T-cell (primary cell): Measurements from ENCODE around the gene DUOX1. TPM values are rescaled to one million over a fixed set of nuclear protein-coding genes. Genes with fewer than 3 reads are reported as not detected.
A peak's percentile ranks its signal among the peaks of the same experiment; 100 is the strongest.

Experiments
- ATAC-seq, 4 experiments: fragments of 200-7000 bp in 3 of 4; fragments of 150-1000 bp in 1 of 4; cut with Tn5 transposase; replicated peaks in 1 of 4; 1 replicate in 3 of 4; 2 replicates in 1 of 4; pipeline ENCODE4 v1.10.0; 2021; ENCODE audit warnings: moderate library complexity in 3 of 4, mild to moderate bottlenecking in 2 of 4, moderate number of reproducible peaks in 1 of 4
- CTCF ChIA-PET, 2 donors: fragments of 300-600 bp; sonication (Branson Sonifier 250); formaldehyde crosslinking; loops; one replicate each; lab custom pipeline; 2022; ENCODE audit warnings: antibody characterized with exemption in 2 of 2; lab: Charles Lee
- POLR2A ChIA-PET, 2 donors: fragments of 300-600 bp; sonication (Branson Sonifier 250); formaldehyde crosslinking; loops; one replicate each; lab custom pipeline; 2022; ENCODE audit warnings: antibody characterized with exemption in 2 of 2; lab: Charles Lee
- DNase-seq, 35 experiments: peaks; one replicate each; pipeline versions ENCODE4 v3.0.0 to v3.0.0-alpha.2; 2013 to 2023
- H3K27ac ChIP-seq: one replicate; pipeline ENCODE4 v1.5.1; 2013; ENCODE audit warnings: low read length
- H3K27me3 ChIP-seq, 2 experiments: replicated peaks in 1 of 2; 1 replicate in 1 of 2; 2 replicates in 1 of 2; pipeline versions ENCODE4 v1.6.1 to v1.7.0; 2013; ENCODE audit warnings: low read length in 1 of 2, mixed read lengths in 1 of 2; ENCODE audit not compliant: control insufficient read depth in 2 of 2, insufficient read depth in 2 of 2; ENCODE audit errors: extremely low read depth in 1 of 2
- H3K36me3 ChIP-seq, 2 donors: 1 replicate in 1 of 2; 2 replicates in 1 of 2; pipeline versions ENCODE4 v1.6.1 to v1.7.0; 2013; ENCODE audit warnings: low read length in 1 of 2; ENCODE audit not compliant: control insufficient read depth in 2 of 2, insufficient read depth in 1 of 2; ENCODE audit errors: extremely low read depth in 1 of 2
- H3K4me1 ChIP-seq, 2 experiments: 1 replicate in 1 of 2; 2 replicates in 1 of 2; pipeline versions ENCODE4 v1.6.1 to v1.7.0; 2013; ENCODE audit warnings: low read length in 2 of 2, mixed read lengths in 1 of 2; ENCODE audit not compliant: insufficient read depth in 2 of 2, control insufficient read depth in 1 of 2; ENCODE audit errors: extremely low read depth in 1 of 2
- H3K4me3 ChIP-seq, 2 donors: 1 replicate in 1 of 2; 2 replicates in 1 of 2; pipeline versions ENCODE4 v1.5.1 to v1.7.0; 2013; ENCODE audit warnings: mild to moderate bottlenecking in 2 of 2, low read length in 1 of 2, moderate library complexity in 1 of 2; ENCODE audit not compliant: control insufficient read depth in 1 of 2; ENCODE audit errors: extremely low read depth in 1 of 2
- H3K9me3 ChIP-seq: 2 replicates; pipeline ENCODE4 v1.7.0; 2013
- H3K27ac Mint-ChIP-seq, 2 donors: one replicate each; pipeline ENCODE4 v1.8.0; 2020 to 2021; ENCODE audit warnings: mild to moderate bottlenecking in 2 of 2, mixed read lengths in 2 of 2
- H3K27me3 Mint-ChIP-seq, 2 donors: one replicate each; pipeline ENCODE4 v1.8.0; 2021 to 2022; ENCODE audit warnings: mixed read lengths in 2 of 2
- H3K36me3 Mint-ChIP-seq: one replicate; pipeline ENCODE4 v1.8.0; 2021; ENCODE audit warnings: mixed read lengths
- H3K4me1 Mint-ChIP-seq, 3 donors: one replicate each; pipeline ENCODE4 v1.8.0; 2020 to 2022; ENCODE audit warnings: mixed read lengths in 3 of 3, mild to moderate bottlenecking in 1 of 3
- H3K4me3 Mint-ChIP-seq, 3 donors: one replicate each; pipeline ENCODE4 v1.8.0; 2020 to 2022; ENCODE audit warnings: mild to moderate bottlenecking in 3 of 3, mixed read lengths in 3 of 3, moderate library complexity in 3 of 3
- H3K9me3 Mint-ChIP-seq, 3 donors: one replicate each; pipeline ENCODE4 v1.8.0; 2020 to 2022; ENCODE audit warnings: mixed read lengths in 3 of 3
- WGBS: methylation state at CpG from one replicate; pipeline ENCODE4 v1.1.5; 2013; ENCODE audit warnings: missing lambda C conversion rate; ENCODE audit not compliant: insufficient coverage; 5-methylcytosine and 5-hydroxymethylcytosine counted together
- total RNA-seq, 35 experiments: library from RNA in 6 of 35; stranded (reverse) in 6 of 35; fragments of 120-200 nt in 1 of 35; gene quantifications; one replicate each; pipeline versions ENCODE4 v1.2.1 to v1.2.4 and lab custom pipeline; 2013 to 2026

DUOX1 gene
- total RNA-seq, 5 donors from 2014 or later (not counting 1 experiment from before 2014, with no cell fraction given) = 0.21 to 0.67 (median 0.34) TPM; not detected in 1

- H3K4me3 ChIP-seq = peak overlapping the region; percentile 7 to 63
- Mint-ChIP-seq H3K9me3 (no peaks in the 10 kb centered on the region), H3K36me3 (no peaks in the 10 kb centered on the region), H3K4me1 (peaks cover 35 to 43% (median 37%) of the 10 kb centered on the region in 3 donors), H3K27me3 (peaks cover 59 to 79% of the 10 kb centered on the region in 2 donors), H3K4me3 (peak overlapping the region; percentile 63 to 72 (median 71)), H3K27ac (no peak overlapping the region)
- H3K36me3 ChIP-seq = no peaks in the 10 kb centered on the region
- H3K9me3 ChIP-seq = no peaks in the 10 kb centered on the region
- WGBS = 6% methylated on average over 7 of the region's 14 CpGs
- peaks cover 28 to 91% of the 10 kb centered on the region in 2 experiments for H3K27me3 ChIP-seq
- POLR2A ChIA-PET = no interaction called here
- CTCF ChIA-PET = interaction anchor here (0.5 to 1.5 kb wide), 17 partner anchors 8 to 543 kb away, joined by 3 to 19 read pairs (median 4); partner anchors contain the start of genes BLOC1S6 (in 1 of the 2), DUOX1 (in 1 of the 2) and DUOXA1 (in 1 of the 2)
- ATAC-seq = peak; percentile 95 to 99 (median 97)
- peaks cover 8 to 40% of the 10 kb centered on the region in 2 experiments for H3K4me1 ChIP-seq
- H3K27ac ChIP-seq = no peak overlapping the region
- DNase-seq = peak; percentile 66 to 89 (median 81)
Observed at GRCh38 chr15:45118131-45118588, 11.6 kb upstream of the DUOX1 start.

GRCh38 chr15:45118996-45119395 lies 10.8 kb upstream of the DUOX1 start:
- no peaks in the 10 kb centered on the region for H3K36me3 ChIP-seq
- no peak overlapping the region for H3K4me3 Mint-ChIP-seq
- ATAC-seq (no peak), DNase-seq (no peak)
- no peak overlapping the region for H3K27ac Mint-ChIP-seq
- no peaks in the 10 kb centered on the region for H3K9me3 ChIP-seq
- peaks cover 50 to 75% of the 10 kb centered on the region in 2 donors for H3K27me3 Mint-ChIP-seq
- H3K27me3 ChIP-seq = peaks cover 22 to 83% of the 10 kb centered on the region in 2 experiments
- ChIA-PET CTCF (interaction anchor here (0.8 to 1.5 kb wide), 9 partner anchors 8 to 281 kb away, joined by 3 to 19 read pairs (median 4); partner anchors contain the start of genes DUOX1 (in 1 of the 2) and DUOXA1 (in 1 of the 2)), POLR2A (no interaction called here)
- 75% methylated on average over 2 of the region's 5 CpGs for WGBS
- H3K4me1 Mint-ChIP-seq = peaks cover 28 to 34% (median 30%) of the 10 kb centered on the region in 3 donors
- no peaks in the 10 kb centered on the region for H3K36me3 Mint-ChIP-seq
- peaks cover 8 to 31% of the 10 kb centered on the region in 2 experiments for H3K4me1 ChIP-seq
- no peaks in the 10 kb centered on the region for H3K9me3 Mint-ChIP-seq
- H3K4me3 ChIP-seq = no peak overlapping the region
- H3K27ac ChIP-seq = no peak overlapping the region

DNA sequence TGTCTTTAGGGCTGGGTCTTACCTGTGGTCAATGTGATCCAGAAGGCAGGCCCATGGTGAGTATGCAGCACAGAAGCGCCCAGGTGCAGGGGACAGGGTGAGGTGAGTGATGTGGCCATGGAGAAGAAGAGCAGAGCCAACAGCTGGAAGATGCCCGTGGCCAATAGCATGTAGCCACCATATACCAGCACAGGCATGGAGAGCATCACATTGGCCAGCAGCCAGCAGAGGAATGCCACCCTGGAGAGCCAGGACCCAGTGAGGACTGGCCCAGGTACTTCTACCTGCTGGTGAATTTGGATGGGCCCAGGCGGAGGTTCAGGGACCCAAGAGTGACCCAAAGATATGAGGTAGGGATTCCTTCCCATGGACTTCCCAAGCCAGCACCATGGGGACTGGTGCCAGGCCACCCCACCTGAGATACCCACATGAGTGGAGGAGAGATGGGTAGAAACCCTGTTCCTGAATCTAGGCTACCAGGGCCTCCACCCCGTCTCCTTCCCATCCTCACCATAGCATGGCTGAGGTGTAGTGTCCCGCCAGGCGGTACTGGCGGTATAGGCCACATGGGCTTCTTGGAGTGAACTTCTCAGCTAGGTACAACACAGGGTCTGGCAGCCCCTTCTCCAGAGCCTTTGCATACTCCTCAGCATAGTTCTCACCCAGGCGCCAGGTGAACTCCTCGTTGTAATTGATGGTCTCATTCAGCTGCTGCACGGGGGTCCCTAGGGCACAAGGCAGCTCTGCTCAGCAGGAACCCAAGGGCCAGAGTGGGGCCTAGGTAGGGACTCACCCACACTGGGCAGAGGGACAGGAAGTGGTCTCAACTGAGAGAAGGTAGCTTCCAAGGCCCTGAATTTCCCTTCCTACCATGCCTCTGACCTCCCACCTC lies 9.5 kb upstream of the DUOX1 start:
- ATAC-seq (no peak), DNase-seq (no peak)
- H3K4me3 ChIP-seq = no peak overlapping the region
- no peak overlapping the region for H3K27ac Mint-ChIP-seq
- no peak overlapping the region for H3K27ac ChIP-seq
- H3K36me3 ChIP-seq = no peaks in the 10 kb centered on the region
- ChIA-PET CTCF (interaction anchor here in 1 of 2 donors (0.6 kb wide), 1 partner anchor 431 kb away, joined by 3 read pairs; no protein-coding TSS in a partner anchor), POLR2A (no interaction called here)
- H3K4me1 ChIP-seq = peaks cover 8 to 22% of the 10 kb centered on the region in 2 experiments
- peaks cover 19 to 70% of the 10 kb centered on the region in 2 experiments for H3K27me3 ChIP-seq
- H3K9me3 ChIP-seq = no peaks in the 10 kb centered on the region
- WGBS = 91% methylated on average over 9 of the region's 10 CpGs
- no peaks in the 10 kb centered on the region for H3K9me3 Mint-ChIP-seq
- H3K4me1 Mint-ChIP-seq = peaks cover 21 to 25% (median 22%) of the 10 kb centered on the region in 3 donors
- peaks cover 44 to 70% of the 10 kb centered on the region in 2 donors for H3K27me3 Mint-ChIP-seq
- no peaks in the 10 kb centered on the region for H3K36me3 Mint-ChIP-seq
- no peak overlapping the region for H3K4me3 Mint-ChIP-seq

DNA sequence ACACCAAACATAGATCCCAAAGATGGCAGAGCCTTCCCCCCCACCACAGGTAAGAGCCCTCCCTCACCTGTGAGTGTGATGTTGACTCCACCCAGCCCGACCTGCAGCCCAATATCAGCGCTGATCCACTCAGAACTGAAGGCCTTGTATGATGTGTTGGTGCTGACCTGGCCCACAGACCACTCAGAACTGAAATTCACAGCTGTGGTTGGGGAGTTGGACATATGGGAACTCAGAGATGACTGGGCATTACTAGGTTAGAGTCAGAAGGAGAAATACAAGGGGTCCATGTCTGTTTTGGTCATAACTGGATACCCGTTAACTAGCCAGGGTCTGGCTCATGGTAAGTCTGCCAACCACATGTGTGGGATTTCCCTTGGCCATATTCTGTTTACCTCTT lies 8.8 kb upstream of the DUOX1 start:
- ChIA-PET CTCF (interaction anchor here in 1 of 2 donors (0.6 kb wide), 1 partner anchor 430 kb away, joined by 3 read pairs; no protein-coding TSS in a partner anchor), POLR2A (no interaction called here)
- Mint-ChIP-seq H3K27me3 (peaks cover 45 to 70% of the 10 kb centered on the region in 2 donors), H3K4me3 (no peak overlapping the region), H3K4me1 (peaks cover 19 to 21% (median 20%) of the 10 kb centered on the region in 3 donors), H3K9me3 (no peaks in the 10 kb centered on the region), H3K27ac (no peak overlapping the region), H3K36me3 (no peaks in the 10 kb centered on the region)
- Histone ChIP-seq H3K27me3 (peaks cover 13 to 63% of the 10 kb centered on the region in 2 experiments), H3K27ac (no peak overlapping the region), H3K36me3 (no peaks in the 10 kb centered on the region), H3K4me3 (no peak overlapping the region), H3K4me1 (peaks cover 8 to 21% of the 10 kb centered on the region in 2 experiments), H3K9me3 (no peaks in the 10 kb centered on the region)
- ATAC-seq = no peak
- 80% methylated on average over 2 of the region's 3 CpGs for WGBS
- no peak for DNase-seq

DNA sequence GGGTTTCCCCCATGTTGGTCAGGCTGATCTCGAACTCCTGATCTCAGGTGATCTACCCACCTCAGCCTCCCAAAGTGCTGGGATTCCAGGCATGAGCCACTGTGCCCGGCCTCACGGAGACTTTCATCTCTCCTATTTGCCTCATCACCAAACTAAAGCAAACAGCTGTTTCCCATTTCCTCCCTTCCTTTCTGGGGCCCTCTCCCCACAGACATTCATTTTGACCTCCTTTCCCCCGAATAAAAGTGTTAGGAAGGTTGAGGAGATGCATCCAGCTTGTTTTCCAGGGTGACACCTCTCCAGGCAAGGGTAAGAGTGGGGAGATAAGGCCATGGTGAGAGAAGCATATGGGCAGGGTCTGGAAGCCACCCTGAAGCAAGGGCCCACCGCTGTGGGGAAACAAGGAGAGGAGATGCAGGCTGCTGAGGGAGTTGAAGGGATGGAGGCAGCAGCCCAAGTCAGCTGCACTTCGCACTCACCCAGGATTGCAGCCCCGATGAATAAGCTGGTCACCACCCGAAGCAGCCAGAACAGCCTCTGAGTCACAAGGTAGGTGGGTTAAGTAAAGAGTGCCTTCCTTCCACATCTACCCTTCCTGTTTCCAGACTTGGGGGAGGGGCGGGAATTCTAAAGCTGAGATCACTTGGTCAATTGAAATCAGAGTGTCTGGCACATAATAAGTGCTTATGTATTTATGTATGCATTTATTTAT lies 7.9 kb upstream of the DUOX1 start:
- no peak overlapping the region for H3K4me3 ChIP-seq
- ATAC-seq = no peak

More for the DNA sequence above, 7.9 kb upstream of the DUOX1 start:
- no peak overlapping the region for H3K27ac Mint-ChIP-seq
- no peak overlapping the region for H3K27ac ChIP-seq
- CTCF ChIA-PET = interaction anchor here in 1 of 2 donors (0.5 to 1.3 kb wide), 2 partner anchors 13 to 792 kb away, joined by 3 to 11 read pairs; no protein-coding TSS in a partner anchor
- no peaks in the 10 kb centered on the region for H3K9me3 ChIP-seq
- no peaks in the 10 kb centered on the region for H3K36me3 Mint-ChIP-seq
- H3K9me3 Mint-ChIP-seq = no peaks in the 10 kb centered on the region
- POLR2A ChIA-PET = no interaction called here
- 57% methylated on average over 4 of the region's 9 CpGs for WGBS
- peaks cover 6 to 13% of the 10 kb centered on the region in 2 experiments for H3K4me1 ChIP-seq
- no peaks in the 10 kb centered on the region for H3K36me3 ChIP-seq
- DNase-seq = no peak
- peaks cover 4 to 54% of the 10 kb centered on the region in 2 experiments for H3K27me3 ChIP-seq
- peaks cover 45 to 69% of the 10 kb centered on the region in 2 donors for H3K27me3 Mint-ChIP-seq
- H3K4me1 Mint-ChIP-seq = peaks cover 13 to 15% (median 13%) of the 10 kb centered on the region in 3 donors
- H3K4me3 Mint-ChIP-seq = no peak overlapping the region
